Loucy (cell line): ENCODE data around the gene NELFCD.
"Not testable (repeated sequence)": the region's sequence is repeated elsewhere in the genome, so short reads cannot be mapped to it uniquely, and the experiment has no call there.

Source experiments
- H2AFZ ChIP-seq: fragments of 200-600 bp; sonication (generic); 2 replicates; pipeline ENCODE4 v1.6.0; 2016; ENCODE audit warnings: antibody characterized with exemption, mild to moderate bottlenecking, low read length, moderate library complexity
- H3F3A ChIP-seq: fragments of 200-600 bp; 2 replicates; pipeline ENCODE4 v1.6.0; 2016; ENCODE audit warnings: antibody characterized with exemption, low read depth, mild to moderate bottlenecking
- H3K27me3 ChIP-seq: fragments of 200-600 bp; sonication (generic); 2 replicates; pipeline ENCODE4 v1.6.1; 2014; ENCODE audit warnings: low read length, mild to moderate bottlenecking; ENCODE audit not compliant: insufficient read depth, poor library complexity, severe bottlenecking
- H3K36me3 ChIP-seq: fragments of 200-600 bp; sonication (generic); 2 replicates; pipeline ENCODE4 v1.6.1; 2016; ENCODE audit warnings: low read length; ENCODE audit not compliant: insufficient read depth
- H3K4me1 ChIP-seq: fragments of 200-600 bp; sonication (generic); 2 replicates; pipeline ENCODE4 v1.5.1; 2014; ENCODE audit warnings: low read length, mild to moderate bottlenecking; ENCODE audit not compliant: insufficient read depth, poor library complexity, severe bottlenecking
- H3K4me2 ChIP-seq: fragments of 200-600 bp; sonication (generic); 2 replicates; pipeline ENCODE4 v1.6.0; 2014; ENCODE audit warnings: antibody characterized with exemption, low read length, low read depth, mild to moderate bottlenecking; ENCODE audit not compliant: poor library complexity, severe bottlenecking
- H3K4me3 ChIP-seq: fragments of 200-600 bp; sonication (generic); 2 replicates; pipeline ENCODE4 v1.5.1; 2014; ENCODE audit warnings: low read length, mild to moderate bottlenecking, mixed read lengths; ENCODE audit not compliant: poor library complexity, severe bottlenecking
- H3K79me2 ChIP-seq: fragments of 200-600 bp; sonication (generic); 2 replicates; pipeline ENCODE4 v1.6.1; 2014; ENCODE audit warnings: low read length; ENCODE audit not compliant: insufficient read depth
- H3K9ac ChIP-seq: fragments of 200-600 bp; sonication (generic); 2 replicates; pipeline ENCODE4 v1.6.0; 2014; ENCODE audit warnings: mild to moderate bottlenecking, low read depth, low read length, moderate library complexity; ENCODE audit not compliant: poor library complexity, severe bottlenecking
- H3K9me2 ChIP-seq: fragments of 200-600 bp; sonication (generic); replicated peaks from 2 replicates; pipeline ENCODE4 v1.6.1; 2016; ENCODE audit warnings: low read depth, low read length, mixed read lengths
- H3K9me3 ChIP-seq: fragments of 200-600 bp; sonication (generic); 2 replicates; pipeline ENCODE4 v1.6.1; 2014; ENCODE audit warnings: mild to moderate bottlenecking, antibody characterized with exemption, low read length, low read depth; ENCODE audit not compliant: insufficient read depth
- H4K20me1 ChIP-seq: fragments of 200-600 bp; sonication (generic); 2 replicates; pipeline ENCODE4 v1.6.0; 2014; ENCODE audit warnings: antibody characterized with exemption, low read length, mild to moderate bottlenecking; ENCODE audit not compliant: insufficient read depth, poor library complexity, severe bottlenecking
- CTCF ChIP-seq: fragments of 200-600 bp; sonication (generic); conservative IDR thresholded peaks from 2 replicates; pipeline ENCODE4 v1.5.1; 2014; ENCODE audit warnings: mild to moderate bottlenecking, antibody characterized with exemption, low read length
- EZH2phosphoT487 ChIP-seq: fragments of 200-600 bp; IDR thresholded peaks from 2 replicates; pipeline ENCODE4 v1.6.1; 2018; ENCODE audit warnings: antibody characterized with exemption, mild to moderate bottlenecking, moderate library complexity, borderline replicate concordance

Gene NELFCD

GRCh38 chr20:58963060-58963584 is 17.9 kb upstream of the NELFCD start:
- TF ChIP-seq EZH2phosphoT487 (no peak), CTCF (no peak)
- Histone ChIP-seq H4K20me1 (no peaks in the 10 kb centered on the region), H3K9me3 (no peaks in the 10 kb centered on the region), H3K79me2 (no peaks in the 10 kb centered on the region), H3K4me2 (no peak overlapping the region), H2AFZ (no peak overlapping the region), H3K9me2 (no peaks in the 10 kb centered on the region), H3K4me1 (no peaks in the 10 kb centered on the region), H3F3A (no peaks in the 10 kb centered on the region), H3K36me3 (no peaks in the 10 kb centered on the region), H3K4me3 (no peak overlapping the region), H3K27me3 (peaks cover 6% of the 10 kb centered on the region), H3K9ac (no peak overlapping the region)

GRCh38 chr20:58963922-58964321 is 17.1 kb upstream of the NELFCD start:
- H3K4me1 ChIP-seq, H3K27me3 ChIP-seq, H3K79me2 ChIP-seq, H3K9ac ChIP-seq, H3K4me2 ChIP-seq, H4K20me1 ChIP-seq, H2AFZ ChIP-seq, H3K36me3 ChIP-seq, H3K4me3 ChIP-seq, H3K9me2 ChIP-seq, H3K9me3 ChIP-seq, H3F3A ChIP-seq: not testable (repeated sequence)

- Histone ChIP-seq H3K9ac (no peak overlapping the region), H3K4me3 (no peak overlapping the region), H3K36me3 (no peaks in the 10 kb centered on the region), H3F3A (no peaks in the 10 kb centered on the region), H3K79me2 (no peaks in the 10 kb centered on the region), H3K4me1 (no peaks in the 10 kb centered on the region), H4K20me1 (no peaks in the 10 kb centered on the region), H2AFZ (no peak overlapping the region), H3K27me3 (peaks cover 6% of the 10 kb centered on the region), H3K9me3 (no peaks in the 10 kb centered on the region), H3K4me2 (no peak overlapping the region), H3K9me2 (no peaks in the 10 kb centered on the region)
- TF ChIP-seq CTCF (no peak), EZH2phosphoT487 (no peak)
Observed at GRCh38 chr20:58965270-58966064, 15.6 kb upstream of the NELFCD start.
